Lung (tissue), 12 donors: Measurements from ENCODE around the gene APBA2. TPM values are rescaled to one million over a fixed set of nuclear protein-coding genes. Genes with fewer than 3 reads are reported as not detected.

Source experiments
- ATAC-seq: fragments of 200-7000 bp; cut with Tn5 transposase; one replicate; pipeline ENCODE4 v1.9.1; 2020; ENCODE audit warnings: moderate number of reproducible peaks; ENCODE audit not compliant: insufficient read depth, low FRiP score
- DNase-seq, 3 donors: peaks; one replicate each; pipeline ENCODE4 v3.0.0-alpha.2; 2013 to 2017
- H3K27ac ChIP-seq, 2 donors: one replicate each; pipeline ENCODE4 v1.5.1; 2013; ENCODE audit warnings: mild to moderate bottlenecking in 2 of 2, moderate library complexity in 2 of 2, control low read depth in 1 of 2, inconsistent platforms in 1 of 2, low read depth in 1 of 2, low read length in 1 of 2
- H3K27me3 ChIP-seq, 3 donors: one replicate each; pipeline ENCODE4 v1.5.1; 2013; ENCODE audit warnings: low read length in 2 of 3; ENCODE audit not compliant: control insufficient read depth in 3 of 3, insufficient read depth in 3 of 3
- H3K36me3 ChIP-seq, 4 donors: one replicate each; pipeline ENCODE4 v1.5.1; 2013; ENCODE audit warnings: low read length in 4 of 4, mild to moderate bottlenecking in 1 of 4, moderate library complexity in 1 of 4; ENCODE audit not compliant: control insufficient read depth in 4 of 4, insufficient read depth in 4 of 4
- H3K4me1 ChIP-seq, 5 donors: one replicate each; pipeline ENCODE4 v1.5.1; 2013; ENCODE audit warnings: low read length in 5 of 5, mild to moderate bottlenecking in 2 of 5, moderate library complexity in 1 of 5; ENCODE audit not compliant: control insufficient read depth in 5 of 5, insufficient read depth in 5 of 5
- H3K4me3 ChIP-seq: one replicate; pipeline ENCODE4 v1.5.1; 2013; ENCODE audit warnings: mild to moderate bottlenecking, control low read depth, moderate library complexity
- H3K9ac ChIP-seq, 2 donors: one replicate each; pipeline ENCODE4 v1.5.1; 2013; ENCODE audit warnings: low read length in 2 of 2, control low read depth in 1 of 2; ENCODE audit not compliant: insufficient read depth in 1 of 2
- H3K9me3 ChIP-seq, 4 donors: one replicate each; pipeline ENCODE4 v1.5.1; 2013; ENCODE audit warnings: low read length in 3 of 4, mild to moderate bottlenecking in 1 of 4, moderate library complexity in 1 of 4; ENCODE audit not compliant: control insufficient read depth in 4 of 4, insufficient read depth in 3 of 4
- CTCF ChIP-seq: IDR thresholded peaks from 2 replicates; pipeline ENCODE4 v1.5.1; 2012; ENCODE audit warnings: mild to moderate bottlenecking; ENCODE audit errors: control extremely low read depth, extremely low read depth
- WGBS, 2 donors: extraction: QIAGEN DNeasy Blood & Tissue Kit; methylation state at CpG; one replicate each; pipeline ENCODE4 v1.1.7; 2013; 5-methylcytosine and 5-hydroxymethylcytosine counted together
- polyA plus RNA-seq, 2 donors: library from polyadenylated mRNA; stranded (reverse); fragments of 200-250 nt; gene quantifications; one replicate each; pipeline ENCODE4 v1.2.1, GENCODE V29; 2013
- total RNA-seq, 2 donors: library from RNA; depleted of rRNA in 1 of 2; stranded (reverse); fragments of >200 nt in 1 of 2; gene quantifications; one replicate each; pipeline ENCODE4 v1.2.1, GENCODE V29; 2014 to 2021
- donor health status: control.
- donor health status: control.
- donor health status: Bipolar disorder and iron deficiency.
- donor health status: healthy.
- donor health status: DM: yes; HTN: yes; CAD: no.

The APBA2 gene
- total and polyA plus RNA-seq, 4 donors, result 1.6 to 18.3 (median 4.5) TPM

GRCh38 chr15:28962851-28963710 lies 77.3 kb downstream of the APBA2 start:
- Histone ChIP-seq H3K4me1 (no peaks in the 10 kb centered on the region), H3K9me3 (no peaks in the 10 kb centered on the region), H3K9ac (no peak overlapping the region), H3K27ac (no peak overlapping the region), H3K27me3 (no peaks in the 10 kb centered on the region), H3K4me3 (no peak overlapping the region), H3K36me3 (no peaks in the 10 kb centered on the region)
- WGBS, 2 donors, result 93% methylated on average over 8 of the region's 8 CpGs
- DNase-seq (no peak), ATAC-seq (no peak)
- no peak for TF ChIP-seq CTCF

GRCh38 chr15:28963711-28964081 lies 77.9 kb downstream of the APBA2 start:
- 81 to 89% methylated on average over 2 of the region's 2 CpGs for WGBS, 2 donors
- no peak for TF ChIP-seq CTCF
- ATAC-seq (no peak), DNase-seq (no peak)
- no peak overlapping the region for H3K27ac ChIP-seq
- no peak overlapping the region for H3K9ac ChIP-seq
- peaks cover 0 to 3% (median 0%) of the 10 kb centered on the region in 4 donors for H3K9me3 ChIP-seq
- no peaks in the 10 kb centered on the region for H3K4me1 ChIP-seq
- H3K4me3 ChIP-seq, result no peak overlapping the region
- H3K27me3 ChIP-seq, result no peaks in the 10 kb centered on the region
- H3K36me3 ChIP-seq, result no peaks in the 10 kb centered on the region

GRCh38 chr15:28964098-28964497 lies 78.3 kb downstream of the APBA2 start:
- Histone ChIP-seq H3K27me3 (no peaks in the 10 kb centered on the region), H3K27ac (no peak overlapping the region), H3K4me1 (no peaks in the 10 kb centered on the region), H3K4me3 (no peak overlapping the region), H3K9me3 (peaks cover 0 to 3% (median 0%) of the 10 kb centered on the region in 4 donors), H3K36me3 (no peaks in the 10 kb centered on the region), H3K9ac (no peak overlapping the region)
- ATAC-seq (no peak), DNase-seq (no peak)
- 88 to 89% methylated on average over 1 of the region's 1 CpG for WGBS, 2 donors
- TF ChIP-seq CTCF, result no peak
